Activated CD8-positive, alpha-beta memory T cell treated with anti-CD3 and anti-CD28 coated beads for 36 hours (primary cell): ENCODE data around the gene FRA10AC1. TPM values are rescaled to one million over a fixed set of nuclear protein-coding genes. Genes with fewer than 3 reads are reported as not detected.

ENCODE experiments used
- CTCF ChIA-PET: fragments of 350-600 bp; sonication (Branson Sonifier 250); formaldehyde crosslinking; loops from one replicate; lab custom pipeline; 2021; ENCODE audit warnings: antibody characterized with exemption; lab: Charles Lee
- POLR2A ChIA-PET: fragments of 350-600 bp; sonication (Branson Sonifier 250); formaldehyde crosslinking; loops from one replicate; lab custom pipeline; 2021; ENCODE audit warnings: antibody characterized with exemption; lab: Charles Lee
- total RNA-seq, 2 experiments: library from RNA; stranded (reverse); gene quantifications; one replicate each; pipeline ENCODE4 v1.2.3, GENCODE V29; 2021

The FRA10AC1 gene
- total RNA-seq, 2 experiments from 2014 or later: 13.2 to 14.3 TPM

DNA sequence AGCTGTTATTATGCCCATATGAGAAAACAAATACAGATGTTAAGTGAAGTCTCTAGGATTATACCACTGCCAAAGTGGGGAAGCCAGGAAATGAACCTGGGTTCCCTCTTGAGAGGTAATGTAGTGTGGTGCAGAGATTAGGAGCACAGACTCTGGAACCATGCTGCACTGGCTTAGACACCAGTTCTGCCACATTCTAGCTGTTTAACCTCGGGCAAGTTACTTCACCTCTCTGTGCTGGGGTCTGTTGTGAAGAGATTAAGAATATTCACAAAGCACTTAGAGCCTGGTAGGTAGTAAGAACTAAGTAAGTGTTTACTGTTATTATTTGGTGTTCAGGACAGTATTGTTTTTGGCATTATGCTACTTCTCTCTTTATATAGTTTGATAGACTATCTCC is 48.2 kb downstream of the FRA10AC1 start:
- POLR2A ChIA-PET: no interaction called here
- CTCF ChIA-PET: no interaction called here

DNA sequence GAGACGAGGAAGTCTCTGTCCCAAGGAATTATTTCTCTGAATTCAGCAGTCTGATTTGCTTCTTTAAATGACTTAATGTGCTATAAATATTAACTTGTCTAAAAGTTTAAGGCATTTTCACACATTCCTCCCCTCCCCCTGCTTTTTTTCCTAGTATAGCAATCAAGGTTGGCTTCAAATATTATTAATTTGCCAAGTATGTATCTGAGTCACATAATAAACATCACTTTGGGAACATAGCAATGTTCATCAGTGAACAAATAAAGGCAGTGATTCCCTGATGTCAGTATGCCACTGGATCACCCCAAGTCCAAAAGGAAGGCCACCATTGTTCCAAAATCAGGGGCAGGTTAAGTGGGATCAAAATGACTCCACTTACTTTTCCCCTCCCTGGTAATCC is 49.5 kb downstream of the FRA10AC1 start:
- ChIA-PET POLR2A (no interaction called here), CTCF (no interaction called here)

DNA sequence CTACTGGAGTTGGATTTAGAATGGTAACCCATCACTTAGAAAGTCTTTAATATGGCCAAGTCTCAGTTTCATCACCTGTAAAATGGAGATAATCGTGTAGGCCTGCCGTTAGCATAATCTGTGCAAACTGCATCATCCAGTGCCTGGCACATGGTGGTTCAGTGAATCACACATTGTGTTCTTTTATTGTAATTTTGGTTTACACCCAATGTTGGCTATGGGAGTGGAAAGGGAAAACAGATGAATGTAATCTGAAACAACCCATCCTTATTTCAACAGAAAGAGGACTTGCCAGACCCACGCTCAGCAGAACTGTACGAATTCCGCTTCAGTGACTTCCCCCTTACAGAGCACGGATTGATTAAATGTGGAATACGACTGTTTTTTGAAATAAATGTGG is 62.6 kb downstream of the FRA10AC1 start:
- ChIA-PET CTCF (no interaction called here), POLR2A (no interaction called here)

DNA sequence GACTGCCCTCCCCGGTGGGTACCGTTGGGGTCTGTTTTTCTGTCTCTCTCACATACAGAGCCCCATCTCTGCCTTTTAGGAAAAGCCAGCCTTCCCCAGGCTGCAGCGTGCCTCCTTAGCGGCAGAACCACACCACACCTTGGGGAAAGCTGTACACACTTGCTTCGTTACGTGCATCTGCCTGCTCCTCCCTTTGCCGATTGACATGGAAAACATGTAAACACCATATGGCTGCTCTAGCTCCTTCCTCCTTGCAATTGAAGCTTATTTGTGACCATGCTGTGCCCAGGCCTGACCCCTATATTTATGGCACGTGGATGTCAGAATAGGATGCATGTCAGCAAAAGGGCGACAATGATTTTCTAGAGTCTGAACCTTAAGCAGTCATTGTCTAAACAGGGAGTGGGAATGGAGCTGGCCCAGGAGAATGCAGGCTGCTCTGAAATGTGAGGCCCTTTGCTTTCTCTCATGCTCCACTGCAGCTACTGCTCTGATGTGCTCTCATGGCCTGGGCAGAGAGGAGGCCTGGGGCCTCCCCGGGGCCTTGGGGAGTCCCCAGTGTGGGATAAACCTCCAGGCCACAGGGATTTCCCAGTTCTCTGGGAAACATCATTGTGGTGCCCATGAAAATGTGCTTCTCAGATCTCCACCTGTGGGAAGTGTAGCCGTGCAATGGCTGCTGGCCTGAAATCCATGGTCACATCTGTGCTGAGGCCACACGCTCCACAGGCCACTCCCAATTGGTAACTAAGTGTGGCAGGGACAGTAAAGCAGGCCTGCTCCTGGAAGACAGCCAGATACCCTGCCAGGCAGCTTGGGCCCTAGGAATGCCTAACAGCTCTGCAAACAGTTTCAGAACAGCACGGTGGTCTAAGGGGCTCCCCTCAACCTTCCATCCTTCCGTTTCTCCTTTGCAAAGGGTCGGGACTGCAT is 71.5 kb downstream of the FRA10AC1 start:
- ChIA-PET POLR2A (no interaction called here), CTCF (no interaction called here)

DNA sequence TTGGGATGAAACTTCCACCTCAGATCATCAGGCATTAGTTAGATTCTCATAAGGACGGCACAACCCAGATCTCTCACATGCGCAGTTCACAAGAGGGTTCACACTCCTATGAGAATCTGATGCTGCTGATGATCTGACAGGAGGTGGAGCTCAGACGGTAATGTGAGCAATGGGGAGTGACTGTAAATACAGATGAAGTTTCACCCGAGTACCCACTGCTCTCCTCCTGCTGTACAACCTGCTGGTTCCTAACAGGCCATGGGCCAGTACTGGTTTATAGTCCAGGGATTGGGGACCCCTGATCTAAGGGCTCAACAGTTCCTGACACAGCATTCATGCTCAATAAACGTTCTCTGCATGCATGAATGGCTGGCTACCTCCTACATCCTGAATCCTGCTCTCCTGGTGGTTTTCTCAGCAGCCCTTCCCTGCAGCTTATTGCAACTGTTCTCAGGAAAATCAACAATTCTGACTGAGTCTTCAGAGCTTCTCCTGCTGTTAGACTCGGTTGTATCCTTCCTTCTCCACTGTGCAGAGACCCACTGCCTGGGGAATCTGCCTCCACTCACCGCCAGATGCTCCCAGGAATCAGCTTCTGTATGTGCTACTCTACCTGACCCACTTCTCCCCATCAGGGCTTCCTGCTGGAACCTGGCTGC is 72.6 kb downstream of the FRA10AC1 start:
- ChIA-PET POLR2A (no interaction called here), CTCF (no interaction called here)

DNA sequence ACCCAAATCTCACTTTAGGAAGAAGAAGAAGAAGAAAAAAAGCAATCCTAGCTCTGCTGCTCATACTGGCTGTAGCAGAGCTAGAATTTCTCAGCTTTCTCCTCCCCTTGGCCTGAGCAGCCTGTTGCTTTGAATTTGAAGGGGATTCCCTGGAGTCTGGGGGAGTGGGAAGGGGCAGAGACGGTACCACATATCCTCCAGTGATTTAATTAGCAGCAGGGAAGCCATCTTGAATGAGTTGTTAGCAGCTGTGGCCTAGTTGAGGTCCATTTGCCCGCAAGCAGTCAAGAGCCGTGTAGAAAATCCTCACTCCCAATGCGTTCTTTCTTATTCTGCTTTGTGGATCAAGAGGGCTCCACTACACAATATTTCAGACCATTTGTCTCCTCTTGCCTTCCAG is 73.5 kb downstream of the FRA10AC1 start:
- POLR2A ChIA-PET: no interaction called here
- CTCF ChIA-PET: no interaction called here

DNA sequence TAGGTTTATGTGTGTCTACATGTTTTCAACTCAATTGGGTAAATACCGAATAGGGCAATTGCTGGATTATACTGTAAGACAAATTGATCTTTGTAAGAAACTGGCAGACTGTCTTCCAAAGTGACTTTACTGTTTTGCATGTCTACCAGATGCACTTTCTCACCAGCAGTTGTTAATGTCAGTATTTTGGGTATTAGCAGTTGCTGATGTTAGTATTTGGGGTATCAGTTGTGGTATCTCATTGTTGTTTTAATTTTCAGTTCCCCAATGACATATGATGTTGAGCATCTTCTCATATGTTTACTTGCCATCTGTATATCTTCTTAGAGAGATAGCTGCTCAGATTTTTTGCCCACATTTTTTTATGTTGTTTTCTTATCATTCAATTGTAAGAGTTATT is 79.5 kb downstream of the FRA10AC1 start:
- POLR2A ChIA-PET: no interaction called here

DNA sequence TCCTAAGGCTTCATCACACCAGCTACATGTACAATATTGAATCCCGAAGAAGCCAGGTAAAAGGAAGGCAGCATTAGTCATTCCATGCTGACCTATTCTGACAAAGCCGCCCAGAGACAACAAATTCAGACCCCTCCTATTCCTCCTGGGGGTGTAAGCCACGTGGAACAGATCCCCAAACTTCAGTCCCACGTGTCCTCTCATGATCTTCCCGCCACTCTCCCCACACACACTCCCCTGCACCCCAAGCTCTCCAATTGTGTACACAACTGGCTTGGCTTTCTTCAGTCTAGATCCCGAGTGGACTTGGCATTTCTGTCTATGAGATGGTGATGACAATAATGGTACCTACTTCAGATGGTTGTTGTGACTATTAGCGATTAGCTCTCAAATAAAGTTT is 81.5 kb downstream of the FRA10AC1 start:
- POLR2A ChIA-PET: no interaction called here
- CTCF ChIA-PET: no interaction called here

More for the DNA sequence above, 79.5 kb downstream of the FRA10AC1 start:
- CTCF ChIA-PET: no interaction called here

Other genes starting within 250 kb of the FRA10AC1 start
- 10 to 100 TPM; 39.2 to 43.4 TPM for gene MYOF, start 220.3 kb downstream of the FRA10AC1 start, total RNA-seq
- 10 to 100 TPM; 43.8 to 44.4 TPM for gene CEP55, start 206.0 kb downstream of the FRA10AC1 start, total RNA-seq
- gene FFAR4, start 135.9 kb downstream of the FRA10AC1 start, total RNA-seq: not detected
- not detected for gene RBP4, start 101.4 kb downstream of the FRA10AC1 start, total RNA-seq
- not detected for gene PDE6C, start 90.1 kb downstream of the FRA10AC1 start, total RNA-seq
- gene LGI1, start 55.3 kb upstream of the FRA10AC1 start, total RNA-seq: not detected
- 1 to 10 TPM; 5.4 to 5.5 TPM for gene SLC35G1, start 191.4 kb upstream of the FRA10AC1 start, total RNA-seq